NAMALWA (cell line): ENCODE measurements around the gene COL2A1.

Source experiments
- DNase-seq: peaks from one replicate; pipeline ENCODE4 v3.0.0-alpha.2; 2015; ENCODE audit warnings: low spot score

COL2A1 gene

DNA sequence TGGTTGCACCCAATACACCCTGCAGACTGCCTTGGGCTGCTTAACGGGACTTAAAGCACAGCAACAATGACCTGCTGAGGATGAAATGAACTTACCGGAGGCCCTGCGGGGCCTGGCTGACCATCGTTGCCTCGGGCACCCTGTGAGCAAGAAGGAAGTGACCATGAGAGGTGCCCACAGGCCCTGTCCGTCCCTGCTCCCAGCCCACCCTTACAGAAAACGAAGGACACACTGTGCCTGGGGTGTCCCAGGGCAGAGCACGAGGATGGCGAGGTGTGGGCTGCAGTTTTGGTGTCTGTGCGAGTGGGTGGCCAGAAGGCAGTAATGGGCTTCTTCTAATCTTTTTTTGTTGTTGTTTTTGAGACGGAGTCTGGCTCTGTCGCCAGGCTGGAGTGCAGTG, 14.6 kb downstream of the COL2A1 start:
- DNase-seq: no peak

DNA sequence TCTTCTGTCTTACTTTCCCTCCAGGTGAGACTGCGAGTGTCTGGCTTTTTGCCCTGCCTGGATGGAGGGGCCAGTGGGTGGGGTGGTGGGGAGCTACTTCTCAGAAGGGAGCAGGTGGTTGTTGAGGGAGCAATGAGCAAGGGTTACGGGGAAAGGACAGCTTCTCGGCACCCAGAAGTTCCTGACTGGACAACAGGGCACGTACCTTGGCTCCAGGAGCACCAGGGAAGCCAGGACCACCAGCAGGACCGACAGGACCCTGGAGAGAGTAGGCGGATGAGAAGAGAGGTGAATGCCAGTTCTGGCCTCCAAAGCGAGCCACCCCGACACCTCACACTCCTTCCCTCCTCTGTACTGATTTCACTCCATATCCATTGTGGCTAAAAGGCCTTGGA, 15.3 kb downstream of the COL2A1 start:
- DNase-seq: no peak

DNA sequence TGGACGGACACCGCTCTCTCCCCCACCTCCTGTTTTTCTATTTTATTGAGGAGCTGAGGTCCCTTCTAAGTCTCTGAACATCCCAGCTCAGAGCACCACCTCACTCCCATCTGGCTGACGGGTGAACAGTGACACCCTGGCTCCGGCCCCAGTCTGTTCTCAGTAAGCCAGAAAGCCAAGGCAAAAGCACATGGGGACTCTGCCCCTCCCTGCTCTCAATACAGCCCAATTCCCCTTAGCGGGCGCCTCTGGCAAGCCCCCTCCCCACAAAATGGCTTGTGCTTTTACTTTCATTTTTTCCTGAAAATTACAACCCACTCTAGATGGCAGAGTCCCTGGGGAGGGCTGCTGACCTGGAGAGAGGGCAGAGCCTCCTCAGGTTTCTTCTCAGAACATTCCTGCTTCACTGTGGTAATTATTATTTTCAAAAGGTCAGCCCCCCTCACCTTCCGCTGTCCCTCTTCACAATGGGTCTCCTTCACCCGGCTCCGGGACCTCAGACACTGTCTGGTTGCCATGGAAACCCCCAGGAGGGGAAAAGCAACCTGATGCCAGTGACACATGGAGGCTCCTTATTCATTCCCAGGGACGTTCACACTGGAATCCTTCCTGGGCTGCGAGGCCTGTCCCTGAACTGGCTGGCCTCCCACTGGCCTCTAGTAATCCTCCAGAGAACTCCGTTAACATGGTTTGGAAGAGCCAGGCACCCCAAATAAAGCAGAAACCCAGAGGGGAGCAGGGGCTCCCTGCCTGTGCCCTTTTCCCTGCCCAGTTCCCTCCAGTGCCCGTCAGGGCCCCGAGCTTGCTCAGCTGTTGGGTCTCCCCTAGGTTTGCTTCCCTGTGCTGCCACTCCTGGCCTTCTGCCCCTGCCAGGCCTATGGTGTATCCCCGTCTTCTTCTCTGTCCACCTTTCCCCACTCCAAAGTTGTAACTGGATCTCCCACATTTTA, 15.9 kb downstream of the COL2A1 start:
- DNase-seq: no peak

DNA sequence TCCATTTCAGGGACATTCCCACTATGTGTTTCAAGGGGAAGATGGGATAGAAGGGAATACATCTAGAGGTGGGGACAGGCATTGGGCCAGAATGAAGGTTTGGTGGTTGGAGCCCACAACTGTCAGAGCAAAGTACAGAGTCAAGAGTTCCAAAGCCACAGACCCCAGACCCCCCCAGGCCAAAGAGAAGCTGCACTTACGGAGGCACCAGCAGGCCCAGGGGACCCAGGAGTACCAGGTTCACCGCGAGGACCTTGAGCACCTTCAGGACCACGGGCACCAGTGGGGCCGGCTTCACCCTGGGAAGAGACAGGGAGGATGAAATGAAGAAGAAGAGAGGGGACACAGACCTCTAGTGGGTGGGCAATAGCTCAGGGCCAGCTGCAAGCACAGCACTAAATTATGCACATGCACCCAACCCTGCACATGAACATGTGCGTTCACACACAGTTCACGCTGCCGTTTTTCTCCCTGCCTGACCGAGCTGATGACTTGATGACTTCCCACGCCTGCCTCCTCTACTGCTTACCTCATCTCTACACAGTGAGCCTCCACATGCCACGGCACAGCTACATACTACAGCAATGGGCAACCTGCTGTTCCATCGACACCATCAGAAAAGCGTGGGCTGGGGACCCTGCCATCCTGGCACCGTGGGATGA, 16.7 kb downstream of the COL2A1 start:
- DNase-seq: peak; percentile 28

DNA sequence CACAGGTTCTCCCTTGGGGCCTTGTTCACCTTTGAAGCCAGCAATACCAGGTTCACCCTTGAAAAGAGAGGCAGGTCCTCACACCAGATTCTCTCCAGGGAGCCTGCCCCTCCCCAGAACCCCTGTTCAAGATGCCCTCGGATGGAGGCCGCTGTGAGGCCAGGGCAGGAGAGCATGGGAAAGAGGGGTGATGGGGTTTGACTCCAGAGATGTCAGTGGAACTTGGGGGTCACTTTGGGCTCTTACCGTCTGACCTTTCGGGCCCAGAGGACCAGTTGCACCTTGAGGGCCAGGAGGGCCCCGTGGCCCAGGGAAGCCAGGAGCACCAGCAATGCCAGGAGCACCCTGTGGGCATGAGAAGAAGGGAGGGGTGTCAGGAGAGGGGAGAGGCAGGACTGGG, 17.4 kb downstream of the COL2A1 start:
- DNase-seq: no peak

DNA sequence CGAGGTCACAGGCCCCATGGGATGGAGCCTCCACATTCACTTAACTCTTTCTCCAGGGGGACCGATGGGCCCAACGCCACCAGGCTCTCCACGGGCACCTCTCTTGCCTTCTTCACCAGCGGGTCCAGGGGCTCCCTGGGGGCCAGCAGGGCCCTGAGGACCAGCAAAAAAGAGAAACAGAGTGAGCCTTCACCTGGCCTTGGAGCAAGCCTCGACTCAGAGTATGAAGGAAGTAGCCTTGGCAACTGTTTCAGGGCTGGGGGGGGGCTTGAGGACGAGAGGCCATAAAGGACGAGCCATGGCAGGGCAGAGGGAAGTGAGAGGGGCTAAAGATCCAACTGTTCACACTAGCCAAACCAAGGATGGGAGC, 18.0 kb downstream of the COL2A1 start:
- DNase-seq: no peak

DNA sequence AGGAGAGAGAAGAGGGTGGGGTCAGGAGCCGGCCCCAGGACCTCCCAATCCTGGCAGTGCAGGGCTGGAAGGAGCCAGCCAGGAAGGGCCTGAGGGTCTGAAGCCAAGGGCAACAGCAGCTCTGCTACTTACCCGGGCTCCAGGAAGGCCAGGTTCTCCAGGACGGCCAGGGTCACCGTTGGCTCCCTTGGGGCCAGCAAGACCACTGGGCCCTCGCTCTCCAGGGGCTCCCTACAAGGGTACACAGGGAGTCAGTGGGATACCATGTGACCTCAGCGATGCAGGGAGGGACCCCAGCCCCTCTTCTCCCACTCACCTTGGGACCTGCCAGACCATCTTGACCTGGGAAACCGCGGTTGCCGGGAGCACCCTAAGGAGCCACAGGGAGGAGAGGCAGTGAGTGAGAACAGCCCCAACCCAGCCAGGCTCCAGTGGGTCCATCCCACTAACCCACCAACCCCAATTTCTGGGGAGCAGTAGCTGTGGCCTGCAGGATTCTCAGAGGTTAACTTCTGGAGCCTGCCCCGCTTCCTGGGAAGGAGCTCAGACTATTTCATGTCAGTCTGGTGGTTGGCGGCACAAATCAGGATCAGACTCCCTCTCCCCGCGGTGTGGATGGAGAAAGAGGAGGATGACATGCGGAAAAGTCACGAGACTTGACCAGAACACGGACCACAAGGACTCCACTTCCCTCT, 18.5 kb downstream of the COL2A1 start:
- no peak for DNase-seq

DNA sequence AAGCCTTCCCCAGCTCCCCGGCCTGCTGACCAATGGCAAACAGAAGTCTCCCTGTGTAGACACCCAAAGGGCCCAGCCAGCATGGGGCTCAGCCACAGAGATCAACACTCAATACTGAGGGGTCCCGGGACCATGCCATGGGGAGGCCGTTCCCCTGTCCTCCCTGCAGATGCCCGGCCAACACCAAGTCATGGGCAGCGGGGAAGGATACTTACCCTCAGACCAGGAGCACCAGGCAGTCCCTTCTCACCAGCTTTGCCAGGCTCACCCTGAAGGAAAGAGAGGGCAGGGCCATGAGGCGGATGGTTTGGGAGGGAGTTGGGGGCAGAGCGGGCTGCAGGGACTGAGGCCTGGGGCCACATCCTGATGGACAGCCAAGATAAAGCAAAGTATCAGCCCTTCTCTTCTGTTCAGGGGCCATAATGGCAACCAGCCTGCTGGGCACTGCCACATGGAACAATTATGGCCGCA, 19.9 kb downstream of the COL2A1 start:
- no peak for DNase-seq

DNA sequence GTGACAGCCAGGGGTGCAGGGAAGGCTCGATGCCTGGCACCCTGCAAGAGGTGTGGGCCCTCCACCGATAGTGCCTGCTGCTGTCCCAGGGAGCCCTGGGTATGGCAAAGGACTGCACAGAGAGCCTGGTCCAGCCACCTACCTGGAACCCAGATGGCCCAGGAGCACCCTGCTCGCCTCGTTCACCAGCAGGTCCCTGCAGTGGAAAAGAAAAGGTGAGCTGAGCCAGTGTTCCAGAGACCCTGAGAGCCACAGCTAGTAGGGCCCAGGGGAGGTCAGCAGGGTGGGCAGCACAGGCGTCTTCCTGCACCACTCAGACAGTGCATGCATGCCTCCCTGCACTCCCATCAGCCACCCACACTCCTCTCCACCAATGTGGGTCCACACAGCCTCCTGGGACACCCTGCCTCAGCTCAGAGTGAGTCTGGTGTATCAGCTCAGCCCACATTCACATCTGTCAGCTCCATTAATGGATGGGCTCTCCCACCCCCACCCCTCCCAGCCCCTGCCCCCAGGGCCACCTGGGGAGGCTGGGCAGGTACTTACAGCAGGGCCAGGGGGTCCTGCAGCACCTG, 20.6 kb downstream of the COL2A1 start:
- DNase-seq: no peak

DNA sequence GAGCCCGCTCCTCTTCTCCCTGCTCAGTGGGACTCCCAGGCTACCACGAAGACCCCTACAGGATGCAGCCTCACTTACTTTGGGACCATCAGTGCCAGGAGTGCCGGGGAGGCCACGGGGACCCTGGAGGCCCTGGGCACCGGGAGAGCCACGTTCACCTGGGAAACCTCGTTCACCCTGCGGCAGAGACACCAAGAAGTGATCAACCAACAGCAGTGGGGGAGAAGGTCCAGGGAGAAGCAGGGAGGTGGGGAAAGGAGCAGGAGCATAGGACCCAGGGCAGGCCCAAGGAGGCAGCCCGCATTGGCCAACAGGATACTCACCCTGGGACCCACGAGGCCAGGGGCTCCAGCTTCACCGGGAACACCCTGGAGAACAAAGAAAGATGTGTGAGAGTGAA, 21.5 kb downstream of the COL2A1 start:
- no peak for DNase-seq

DNA sequence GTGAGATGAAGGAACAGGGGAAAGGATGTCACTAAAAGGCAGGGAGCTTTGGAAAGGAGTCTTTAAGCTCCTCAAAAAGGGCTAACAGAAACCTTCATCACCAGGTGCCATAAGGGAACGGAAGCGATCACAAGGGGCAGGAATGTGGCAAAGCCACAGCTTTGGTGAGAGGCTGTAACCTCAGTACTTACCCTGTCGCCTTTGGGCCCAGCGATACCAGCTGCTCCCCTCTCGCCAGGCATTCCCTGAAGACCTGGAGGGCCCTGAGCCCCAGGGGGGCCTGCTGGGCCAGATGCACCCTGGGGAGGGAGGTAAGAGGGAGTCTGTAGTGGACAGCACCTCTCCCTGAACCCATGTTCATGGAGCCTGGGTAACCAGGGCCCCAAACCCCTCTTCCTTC, 22.0 kb downstream of the COL2A1 start:
- no peak for DNase-seq

DNA sequence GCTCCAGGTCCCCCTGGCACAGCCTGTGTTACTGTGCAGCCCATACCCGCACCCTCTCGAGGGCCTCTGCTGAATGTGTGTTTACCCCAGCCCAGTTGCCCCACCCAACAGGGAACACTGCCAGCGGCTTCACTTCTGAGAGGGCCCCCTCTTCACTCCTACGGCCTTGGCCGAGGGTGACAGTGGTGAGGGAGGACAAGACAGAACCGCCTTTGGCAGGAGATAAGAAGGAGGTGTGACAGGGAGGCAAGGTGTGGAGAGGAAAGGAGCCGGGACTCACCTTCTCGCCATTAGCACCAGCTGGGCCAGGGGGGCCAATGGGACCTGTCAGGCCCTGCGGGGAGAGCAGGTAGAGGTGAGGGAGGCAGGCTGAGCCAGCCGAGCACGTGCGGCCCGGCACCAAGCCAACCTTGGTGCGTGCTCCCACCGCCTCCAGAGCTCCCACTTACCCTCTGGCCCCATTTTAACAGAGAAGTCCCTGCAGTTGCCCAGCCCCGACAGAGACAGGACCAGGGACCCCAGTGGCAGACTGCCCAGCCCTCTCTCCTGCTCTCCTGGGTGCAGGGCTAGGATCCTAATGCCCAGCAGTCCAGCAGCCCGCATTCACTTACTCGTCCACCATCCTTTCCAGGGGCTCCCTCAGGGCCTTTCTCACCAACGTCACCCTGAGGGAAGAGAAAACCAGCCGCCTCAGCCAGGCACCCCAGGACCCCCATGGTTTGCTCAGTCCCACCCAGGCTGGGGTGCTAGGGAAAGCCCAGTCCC, 22.6 kb downstream of the COL2A1 start:
- no peak for DNase-seq

DNA sequence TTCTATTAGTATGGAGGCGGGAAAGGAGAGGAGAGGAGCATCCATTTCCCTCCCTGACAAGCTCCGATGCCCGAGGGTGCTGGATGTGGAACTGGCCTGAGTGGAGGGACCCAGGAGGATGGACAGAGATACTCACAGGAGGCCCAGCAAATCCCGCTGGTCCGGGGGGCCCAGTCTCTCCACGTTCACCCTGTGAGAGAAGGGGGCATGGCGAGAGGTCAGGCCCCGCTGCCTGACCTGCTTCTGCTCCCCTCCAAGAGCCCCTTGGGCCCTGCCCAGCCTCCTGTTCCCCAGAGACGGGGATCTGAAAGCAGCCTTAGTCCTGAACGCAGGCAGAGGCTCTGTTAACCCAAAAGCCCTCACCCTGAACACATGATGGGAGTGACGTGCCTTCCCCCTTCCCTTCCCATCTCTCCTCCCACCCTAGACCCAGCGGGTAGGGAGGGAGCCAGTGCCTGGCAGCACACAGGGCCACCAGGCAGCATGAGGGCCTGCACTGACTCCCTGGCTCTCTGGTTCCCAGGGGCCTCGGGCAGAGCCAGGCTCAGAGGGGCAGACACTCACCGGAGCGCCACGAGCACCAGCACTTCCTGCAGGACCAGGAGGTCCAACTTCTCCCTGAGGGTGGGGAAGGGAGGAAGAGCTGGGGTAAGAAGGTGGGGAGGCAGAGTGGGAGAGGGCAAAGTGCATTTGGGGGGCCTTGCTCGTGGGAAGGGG, 23.3 kb downstream of the COL2A1 start:
- DNase-seq: no peak

DNA sequence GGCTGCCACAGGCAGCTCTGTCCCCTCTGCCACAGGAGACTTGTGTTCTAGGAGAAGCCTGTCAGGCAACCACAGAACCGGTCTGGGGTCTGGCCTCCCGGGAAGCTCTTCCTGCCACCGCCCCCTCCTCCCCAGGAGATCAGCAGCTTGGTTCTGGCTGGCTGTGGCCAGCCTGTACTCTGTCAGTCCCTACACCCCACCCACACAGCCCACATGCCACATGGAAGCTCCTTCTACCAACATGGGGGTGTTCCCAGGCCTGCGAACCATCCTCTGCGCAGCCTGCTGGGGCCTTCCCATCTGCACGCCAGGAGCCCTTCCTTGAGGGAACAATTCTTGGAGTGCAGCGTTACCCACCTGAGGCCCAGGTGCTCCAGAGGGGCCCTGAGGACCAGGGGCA, 24.1 kb downstream of the COL2A1 start:
- no peak for DNase-seq

DNA sequence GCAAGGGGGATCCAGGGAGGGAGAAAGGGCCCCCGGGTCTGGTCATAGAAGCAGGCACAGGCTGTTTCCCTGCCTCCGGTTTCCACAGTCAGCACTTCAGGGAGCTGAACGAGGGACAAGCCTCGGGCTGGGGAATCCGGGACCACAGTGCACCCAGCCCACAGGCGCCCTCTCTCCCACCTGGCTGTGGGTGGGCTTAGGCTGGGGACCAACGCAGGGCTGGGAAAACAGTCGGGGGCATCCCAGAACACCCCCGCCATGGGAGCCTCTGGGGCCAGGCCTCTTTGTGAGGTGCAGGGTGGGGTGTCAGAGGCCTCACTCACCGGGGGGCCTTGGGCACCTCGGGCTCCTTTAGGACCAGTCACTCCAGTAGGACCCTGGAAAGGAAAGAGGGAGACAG, 24.6 kb downstream of the COL2A1 start:
- no peak for DNase-seq

DNA sequence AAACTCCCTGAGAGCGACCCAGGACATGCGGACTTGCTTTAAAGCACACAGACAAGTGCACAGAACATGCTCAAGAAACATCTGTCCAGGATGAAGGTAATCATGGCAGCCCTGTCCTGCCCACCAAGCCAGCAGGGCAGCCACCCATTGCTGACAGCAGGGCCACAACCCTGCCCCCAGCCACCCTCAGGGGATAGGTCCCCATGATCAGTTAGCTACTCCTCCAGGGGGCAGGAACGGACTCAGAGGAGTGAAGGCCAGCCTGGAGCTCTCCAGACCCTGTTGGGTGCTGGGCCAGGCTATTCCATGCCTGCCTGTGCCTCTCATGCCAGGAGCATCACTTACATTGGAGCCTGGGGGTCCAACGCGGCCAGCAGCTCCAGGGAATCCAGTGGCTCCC, 25.1 kb downstream of the COL2A1 start:
- DNase-seq: no peak

DNA sequence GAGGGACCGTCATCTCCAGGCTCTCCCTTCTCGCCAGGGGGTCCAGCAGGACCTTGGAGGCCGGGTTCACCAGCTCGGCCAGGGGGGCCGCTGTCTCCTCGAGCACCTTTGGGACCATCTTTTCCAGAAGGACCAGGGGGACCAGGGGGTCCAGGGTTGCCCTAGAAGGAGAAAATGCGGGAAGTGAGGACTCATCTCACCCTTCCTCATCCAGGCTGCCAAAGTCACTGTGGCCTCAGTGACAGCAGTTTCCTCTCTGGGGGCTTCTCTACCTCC, 25.7 kb downstream of the COL2A1 start:
- DNase-seq: no peak

DNA sequence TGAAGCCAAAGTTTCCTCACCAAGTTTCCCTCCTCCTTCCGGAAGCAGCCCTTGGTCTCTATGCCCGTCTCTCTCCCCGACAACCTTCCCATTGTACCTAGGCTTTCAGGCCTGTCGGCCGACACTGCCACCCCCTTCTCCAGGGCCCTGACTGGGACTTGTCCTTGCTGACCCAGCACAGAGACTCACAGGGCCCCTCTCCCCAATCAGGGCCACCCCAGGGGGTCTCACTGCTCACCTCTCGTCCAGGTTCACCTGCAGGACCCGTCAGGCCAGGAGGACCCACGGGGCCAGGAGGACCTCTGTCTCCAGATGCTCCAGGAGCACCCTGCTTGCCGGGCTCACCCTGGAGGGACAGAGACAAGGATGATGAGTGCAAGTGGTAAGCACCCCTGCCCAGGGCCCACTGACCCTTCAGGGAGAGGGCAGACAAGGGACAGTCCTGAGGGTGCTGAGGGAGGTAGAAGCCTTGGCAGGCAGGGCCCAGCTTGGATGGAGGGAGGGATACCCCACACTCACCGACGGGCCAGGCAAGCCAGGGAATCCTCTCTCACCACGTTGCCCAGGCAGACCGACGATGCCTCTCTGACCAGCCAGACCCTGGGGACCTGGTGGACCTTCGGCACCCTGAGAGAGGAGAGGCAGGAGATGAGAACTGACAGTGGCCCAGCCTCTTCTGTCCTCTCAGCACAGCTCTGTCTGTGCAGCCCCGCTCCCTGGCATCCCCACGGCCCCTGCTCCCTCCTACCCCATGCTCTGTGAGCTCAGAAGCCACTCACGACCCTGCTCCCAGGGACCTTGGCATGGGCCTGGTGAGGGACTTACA, 26.3 kb downstream of the COL2A1 start:
- DNase-seq: no peak

DNA sequence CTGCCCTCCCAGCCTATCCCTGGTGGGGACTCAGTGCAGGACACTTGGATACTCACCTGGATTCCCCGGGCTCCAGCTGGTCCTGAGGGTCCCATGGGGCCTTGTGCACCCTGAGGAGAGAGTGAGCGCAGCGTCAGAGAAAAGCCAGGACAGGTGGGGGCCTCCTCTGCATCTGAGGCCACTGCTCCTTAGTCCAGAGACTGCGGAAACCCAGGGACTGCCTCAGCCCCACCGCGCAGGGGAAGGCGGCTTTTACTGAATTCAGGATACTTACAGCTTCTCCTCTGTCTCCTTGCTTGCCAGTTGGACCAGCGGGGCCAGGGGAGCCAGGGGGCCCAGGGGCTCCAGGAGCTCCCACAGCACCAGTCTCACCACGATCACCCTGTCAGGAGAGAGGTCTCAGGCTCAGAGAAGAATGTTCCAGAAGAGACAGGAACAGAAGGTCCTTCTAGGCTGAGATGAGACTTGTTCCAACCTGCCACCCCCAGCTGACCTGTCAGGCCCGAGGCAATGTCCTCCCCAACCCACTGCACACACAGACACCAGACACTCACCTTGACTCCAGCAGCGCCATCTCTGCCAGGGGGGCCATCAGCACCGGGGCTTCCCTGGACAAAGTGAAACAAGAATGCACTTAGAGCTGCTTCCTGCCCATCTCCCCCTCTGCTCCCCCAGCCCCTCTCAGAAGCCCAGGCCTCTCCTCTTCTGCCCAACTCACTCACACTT, 27.1 kb downstream of the COL2A1 start:
- no peak for DNase-seq

DNA sequence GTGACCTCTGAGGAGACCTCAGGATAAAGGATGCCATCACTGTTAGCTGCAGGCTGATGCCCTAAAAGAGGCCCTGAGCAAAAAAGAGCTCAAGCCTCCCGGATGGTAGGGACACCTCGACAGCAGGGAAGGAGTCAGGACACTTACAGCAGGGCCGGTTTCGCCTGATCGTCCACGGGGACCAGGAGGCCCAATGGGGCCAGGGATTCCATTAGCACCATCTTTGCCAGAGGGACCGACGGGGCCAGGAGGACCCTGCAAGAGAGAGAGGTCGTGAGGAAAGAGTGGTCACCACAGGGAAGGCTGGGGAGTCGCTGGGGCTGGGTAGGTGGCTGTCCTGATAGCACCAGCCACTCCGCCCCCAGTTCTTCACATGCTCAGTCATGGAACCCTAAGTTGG, 28.5 kb downstream of the COL2A1 start:
- DNase-seq: no peak
